Posterior cingulate gyrus (tissue), 11 donors: ENCODE results near the gene RREB1.
"Not testable (repeated sequence)": the region's sequence is repeated elsewhere in the genome, so short reads cannot be mapped to it uniquely, and the experiment has no call there.

ENCODE experiments used
- DNase-seq, 10 donors: peaks; one replicate each; pipeline versions ENCODE4 v3.0.0 to v3.0.0-alpha.2; 2020 to 2021; ENCODE audit warnings: mixed read lengths in 3 of 10
- intact Hi-C: fragments of 100-400 bp; cut with DNase I; formaldehyde crosslinking; loops from one replicate; pipeline ENCODE4 v1.15.1; 2023

RREB1 gene

GRCh38 chr6:7251646-7252260 lies 144.0 kb downstream of the RREB1 start:
- peak in 2 of 10 donors; percentile 15 to 18 for DNase-seq
- intact Hi-C loops = no loop called here

- intact Hi-C loops = no loop called here
- DNase-seq = peak in 2 of 10 donors; percentile 11 to 62
These were observed 144.6 kb downstream of the RREB1 start for GRCh38 chr6:7252390-7252789.

GRCh38 chr6:7254980-7255835 lies 147.4 kb downstream of the RREB1 start:
- intact Hi-C loops = no loop called here
- peak in 2 of 10 donors; percentile 66 to 69 for DNase-seq

GRCh38 chr6:7255918-7256317 lies 148.2 kb downstream of the RREB1 start:
- intact Hi-C loops = no loop called here
- peak in 1 of 10 donors; percentile 35 for DNase-seq

GRCh38 chr6:7256785-7257184 lies 149.0 kb downstream of the RREB1 start:
- intact Hi-C loops = no loop called here
- DNase-seq = peak in 2 of 10 donors; percentile 28 to 48

GRCh38 chr6:7257521-7258230 lies 149.9 kb downstream of the RREB1 start:
- intact Hi-C loops = no loop called here
- DNase-seq = peak in 2 of 10 donors; percentile 45 to 74

- intact Hi-C loops = no loop called here
- peak in 2 of 10 donors; percentile 59 to 74 for DNase-seq
These were observed 150.5 kb downstream of the RREB1 start for GRCh38 chr6:7258231-7258763.

- intact Hi-C loops = no loop called here
- DNase-seq = peak in 2 of 10 donors; percentile 44 to 53
These were observed 152.7 kb downstream of the RREB1 start for GRCh38 chr6:7260291-7261031.

- intact Hi-C loops = no loop called here
- DNase-seq = peak; percentile 68 to 98 (median 81)
These were observed 153.5 kb downstream of the RREB1 start for GRCh38 chr6:7261032-7261841.

- DNase-seq = peak in 1 of 10 donors; percentile 83
- intact Hi-C loops = no loop called here
These were observed 154.2 kb downstream of the RREB1 start for GRCh38 chr6:7261852-7262461.

- peak in 1 of 10 donors; percentile 76 for DNase-seq
- intact Hi-C loops = no loop called here
These were observed 155.2 kb downstream of the RREB1 start for GRCh38 chr6:7262746-7263518.

- intact Hi-C loops = not testable (repeated sequence)
- peak in 2 of 10 donors; percentile 61 to 62 for DNase-seq
These were observed 155.7 kb downstream of the RREB1 start for GRCh38 chr6:7263519-7263805.

- intact Hi-C loops = no loop called here
- peak in 2 of 10 donors; percentile 57 to 70 for DNase-seq
These were observed 156.3 kb downstream of the RREB1 start for GRCh38 chr6:7264041-7264440.

- intact Hi-C loops = no loop called here
- DNase-seq = no peak
These were observed 157.1 kb downstream of the RREB1 start for GRCh38 chr6:7264686-7265384.

GRCh38 chr6:7265385-7265726 lies 157.6 kb downstream of the RREB1 start:
- DNase-seq, intact Hi-C loops: not testable (repeated sequence)

- no peak for DNase-seq
- intact Hi-C loops = no loop called here
These were observed 159.3 kb downstream of the RREB1 start for GRCh38 chr6:7267071-7267465.

GRCh38 chr6:7267466-7268091 lies 159.8 kb downstream of the RREB1 start:
- intact Hi-C loops = no loop called here
- DNase-seq = peak; percentile 51 to 97 (median 82)
